AG04449 (cell line): ENCODE data around the gene MROH9.

Source experiments
- CTCF ChIA-PET: fragments of 350-600 bp; formaldehyde crosslinking; extraction: SDS; loops from one replicate; lab custom pipeline; 2021; ENCODE audit warnings: antibody characterized with exemption; lab: Yijun Ruan, JAX
- POLR2A ChIA-PET: fragments of 400-600, 350-600 bp; formaldehyde crosslinking; extraction: SDS; loops from one replicate; lab custom pipeline; 2020; ENCODE audit warnings: antibody characterized with exemption, inconsistent platforms; lab: Yijun Ruan, JAX
- DNase-seq: peaks from one replicate; pipeline ENCODE4 v3.0.0-alpha.2; 2010; ENCODE audit warnings: low read depth, low spot score
- H3K4me3 ChIP-seq: 2 replicates; pipeline ENCODE4 v1.5.1; 2011; ENCODE audit warnings: low read depth, mild to moderate bottlenecking, control low read depth, low read length
- TF ChIP-seq, protein P1 (sequence below): IDR thresholded peaks from one replicate; pipeline ENCODE4 v1.5.1; 2011; ENCODE audit warnings: mild to moderate bottlenecking, moderate library complexity, low read length, control low read depth, inconsistent platforms; ENCODE audit not compliant: insufficient read depth; ENCODE audit errors: missing control alignments

MROH9 gene

GRCh38 chr1:170978371-170978910, 43.1 kb downstream of the MROH9 start:
- POLR2A ChIA-PET, result no interaction called here
- CTCF ChIA-PET, result no interaction called here
- TF ChIP-seq, protein P1, sequence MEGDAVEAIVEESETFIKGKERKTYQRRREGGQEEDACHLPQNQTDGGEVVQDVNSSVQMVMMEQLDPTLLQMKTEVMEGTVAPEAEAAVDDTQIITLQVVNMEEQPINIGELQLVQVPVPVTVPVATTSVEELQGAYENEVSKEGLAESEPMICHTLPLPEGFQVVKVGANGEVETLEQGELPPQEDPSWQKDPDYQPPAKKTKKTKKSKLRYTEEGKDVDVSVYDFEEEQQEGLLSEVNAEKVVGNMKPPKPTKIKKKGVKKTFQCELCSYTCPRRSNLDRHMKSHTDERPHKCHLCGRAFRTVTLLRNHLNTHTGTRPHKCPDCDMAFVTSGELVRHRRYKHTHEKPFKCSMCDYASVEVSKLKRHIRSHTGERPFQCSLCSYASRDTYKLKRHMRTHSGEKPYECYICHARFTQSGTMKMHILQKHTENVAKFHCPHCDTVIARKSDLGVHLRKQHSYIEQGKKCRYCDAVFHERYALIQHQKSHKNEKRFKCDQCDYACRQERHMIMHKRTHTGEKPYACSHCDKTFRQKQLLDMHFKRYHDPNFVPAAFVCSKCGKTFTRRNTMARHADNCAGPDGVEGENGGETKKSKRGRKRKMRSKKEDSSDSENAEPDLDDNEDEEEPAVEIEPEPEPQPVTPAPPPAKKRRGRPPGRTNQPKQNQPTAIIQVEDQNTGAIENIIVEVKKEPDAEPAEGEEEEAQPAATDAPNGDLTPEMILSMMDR, result no peak
- no peak overlapping the region for H3K4me3 ChIP-seq
- no peak for DNase-seq

DNA sequence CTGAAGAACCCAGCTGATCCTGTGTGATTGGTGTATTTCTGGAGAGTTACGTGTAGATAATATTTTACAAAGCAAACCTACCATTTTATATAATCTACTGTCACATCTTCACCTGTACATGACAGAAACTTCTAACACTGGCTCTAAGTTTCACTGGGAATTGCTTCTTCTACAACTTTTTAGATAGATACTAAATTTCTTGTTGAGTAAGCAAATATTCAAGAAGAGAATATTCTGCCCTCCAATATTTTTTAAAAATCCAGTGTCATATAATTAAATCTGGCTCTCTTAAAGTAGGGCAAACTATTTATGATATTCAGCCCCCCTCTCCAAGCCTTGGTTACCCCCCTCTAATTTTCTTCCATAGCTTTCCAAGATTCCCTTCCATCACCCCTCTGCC, 50.1 kb downstream of the MROH9 start:
- H3K4me3 ChIP-seq, result no peak overlapping the region
- ChIA-PET CTCF (interaction anchor here (5.5 kb wide), 1 partner anchor 17 kb away, joined by 25 read pairs; no protein-coding TSS in a partner anchor), POLR2A (no interaction called here)
- DNase-seq, result no peak
- TF ChIP-seq, protein P1, result no peak

GRCh38 chr1:170986901-170987300, 51.6 kb downstream of the MROH9 start:
- no peak for DNase-seq
- POLR2A ChIA-PET, result no interaction called here
- H3K4me3 ChIP-seq, result no peak overlapping the region
- TF ChIP-seq, protein P1, result no peak
- CTCF ChIA-PET, result interaction anchor here (0.6 to 5.5 kb wide), 3 partner anchors 19 to 746 kb away, joined by 3 to 25 read pairs (median 3); no protein-coding TSS in a partner anchor

DNA sequence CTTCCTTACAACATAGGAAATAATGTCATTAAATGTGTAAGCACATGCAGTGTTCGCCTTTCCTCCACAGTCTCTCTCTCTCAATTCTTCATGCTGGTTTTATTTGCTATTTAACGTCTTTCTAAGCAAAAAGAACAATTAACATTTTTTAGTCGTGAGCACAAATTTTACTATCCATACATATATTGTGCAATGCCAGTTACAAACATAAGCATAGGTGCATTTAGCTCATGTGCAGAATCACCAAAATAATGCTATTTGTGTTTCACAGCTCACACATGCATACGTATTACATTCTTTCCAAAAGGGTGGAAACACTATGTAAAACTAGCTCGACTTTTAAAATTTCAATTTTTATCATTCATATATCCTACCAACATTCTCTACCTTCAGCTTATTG, 52.1 kb downstream of the MROH9 start:
- ChIA-PET CTCF (interaction anchor here (0.6 to 5.5 kb wide), 3 partner anchors 20 to 745 kb away, joined by 3 to 25 read pairs (median 3); no protein-coding TSS in a partner anchor), POLR2A (no interaction called here)
- TF ChIP-seq, protein P1, result no peak
- no peak overlapping the region for H3K4me3 ChIP-seq
- no peak for DNase-seq

DNA sequence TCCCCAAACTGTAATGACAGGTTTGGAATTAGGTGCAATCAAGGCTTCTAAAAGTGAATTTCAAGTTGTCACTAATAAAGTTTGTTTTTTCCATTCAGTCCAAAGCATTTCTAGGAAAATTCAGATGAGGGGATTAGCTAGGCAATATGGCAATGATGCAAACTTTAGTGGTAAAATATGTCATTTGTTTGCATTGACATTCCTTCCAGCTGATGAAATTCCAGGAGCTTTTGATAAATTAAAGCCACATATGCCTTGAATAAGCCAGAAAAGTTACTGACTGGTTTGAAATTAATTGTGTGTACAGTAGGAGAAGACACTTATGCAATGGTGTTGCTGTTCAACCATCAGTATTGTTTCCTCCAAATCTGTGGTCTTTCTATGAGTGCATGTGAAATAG, 57.8 kb downstream of the MROH9 start:
- ChIA-PET POLR2A (no interaction called here), CTCF (no interaction called here)
- DNase-seq, result no peak
- TF ChIP-seq, protein P1, result no peak
- H3K4me3 ChIP-seq, result no peak overlapping the region

DNA sequence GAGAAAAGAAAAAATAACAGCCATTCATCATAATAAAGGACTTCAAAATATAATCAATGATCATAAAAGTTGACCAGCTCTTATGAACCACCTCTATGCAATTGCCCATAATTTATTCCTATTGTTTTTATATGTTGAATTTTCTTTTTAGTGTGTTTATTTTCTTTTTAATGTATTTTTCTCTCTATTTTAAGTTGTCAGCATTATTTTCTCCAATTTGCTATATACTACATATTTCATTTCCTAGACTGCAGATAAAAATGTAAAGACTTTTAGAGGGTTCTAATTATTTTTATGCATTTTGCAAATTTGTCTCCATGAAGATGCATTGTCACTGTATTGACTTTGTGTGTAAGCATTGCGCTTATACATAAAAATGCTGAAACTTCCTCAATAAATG, 58.4 kb downstream of the MROH9 start:
- no peak for DNase-seq
- POLR2A ChIA-PET, result no interaction called here
- H3K4me3 ChIP-seq, result no peak overlapping the region
- CTCF ChIA-PET, result no interaction called here
- TF ChIP-seq, protein P1, result no peak
